ENCODE results near the gene SF1.

The SF1 gene

GRCh38 chr11:64720640-64721358 lies 57.5 kb downstream of the SF1 start:
- no peak overlapping the region for H3K9ac ChIP-seq

GRCh38 chr11:64720167-64720566 lies 58.2 kb downstream of the SF1 start:
- no peak for TF ChIP-seq CTCF (IDR thresholded peaks at IDR 0.05)
- no peaks in the 10 kb centered on the region for H3K36me3 ChIP-seq (ENCODE audit: control insufficient read depth, insufficient read depth, low read length)
- H3K4me1 ChIP-seq: no peaks in the 10 kb centered on the region
- no peak overlapping the region for H2AFZ ChIP-seq
- H3K79me2 ChIP-seq: no peaks in the 10 kb centered on the region
- no peak overlapping the region for H3K27ac ChIP-seq
- H3K9me3 ChIP-seq (ENCODE audit: control insufficient read depth, low read length): no peaks in the 10 kb centered on the region
- no peak overlapping the region for H3K4me3 ChIP-seq (ENCODE audit: low read depth, low read length)
- no peak overlapping the region for H3K4me2 ChIP-seq (ENCODE audit: low read length)
- no peaks in the 10 kb centered on the region for H3K27me3 ChIP-seq (ENCODE audit: control insufficient read depth, insufficient read depth, low read length)
- H3K9ac ChIP-seq: no peak overlapping the region

More at GRCh38 chr11:64720640-64721358, 57.5 kb downstream of the SF1 start:
- Histone ChIP-seq H3K79me2 (no peaks in the 10 kb centered on the region), H3K4me1 (no peaks in the 10 kb centered on the region), H3K36me3 (ENCODE audit: control insufficient read depth, insufficient read depth, low read length) (no peaks in the 10 kb centered on the region), H3K9me3 (ENCODE audit: control insufficient read depth, low read length) (no peaks in the 10 kb centered on the region), H2AFZ (no peak overlapping the region), H3K27ac (no peak overlapping the region), H3K4me2 (ENCODE audit: low read length) (no peak overlapping the region), H3K4me3 (ENCODE audit: low read depth, low read length) (no peak overlapping the region), H3K27me3 (ENCODE audit: control insufficient read depth, insufficient read depth, low read length) (no peaks in the 10 kb centered on the region)
- TF ChIP-seq CTCF (IDR thresholded peaks at IDR 0.05): no peak

DNA sequence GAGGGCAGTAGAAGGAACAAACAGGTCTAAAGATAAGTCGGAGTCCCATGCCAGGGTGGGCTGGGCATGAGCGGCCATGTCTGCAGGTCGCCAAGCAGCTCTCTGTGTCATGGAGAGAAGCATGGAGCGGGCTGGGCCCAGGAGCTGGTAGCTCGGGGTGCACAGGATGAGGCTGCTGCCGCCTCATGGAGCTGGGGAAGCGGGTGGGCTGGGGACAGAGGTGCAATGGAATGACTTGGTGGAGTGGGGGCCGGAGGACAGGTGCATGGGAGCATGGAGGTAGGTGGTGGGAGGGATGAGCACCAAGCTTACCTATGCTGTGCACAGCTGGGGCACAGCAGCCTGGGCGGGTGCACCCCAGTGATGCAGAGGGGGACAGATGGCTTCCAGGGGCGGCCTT lies 58.9 kb downstream of the SF1 start:
- H3K27me3 ChIP-seq (ENCODE audit: control insufficient read depth, insufficient read depth, low read length): no peaks in the 10 kb centered on the region
- no peak overlapping the region for H3K4me3 ChIP-seq (ENCODE audit: low read depth, low read length)
- H3K4me2 ChIP-seq (ENCODE audit: low read length): no peak overlapping the region
- TF ChIP-seq CTCF (IDR thresholded peaks at IDR 0.05): no peak
- H3K79me2 ChIP-seq: no peaks in the 10 kb centered on the region
- H3K9me3 ChIP-seq (ENCODE audit: control insufficient read depth, low read length): no peaks in the 10 kb centered on the region
- H3K27ac ChIP-seq: no peak overlapping the region
- H3K4me1 ChIP-seq: no peaks in the 10 kb centered on the region
- H2AFZ ChIP-seq: no peak overlapping the region
- no peak overlapping the region for H3K9ac ChIP-seq
- H3K36me3 ChIP-seq (ENCODE audit: control insufficient read depth, insufficient read depth, low read length): no peaks in the 10 kb centered on the region

DNA sequence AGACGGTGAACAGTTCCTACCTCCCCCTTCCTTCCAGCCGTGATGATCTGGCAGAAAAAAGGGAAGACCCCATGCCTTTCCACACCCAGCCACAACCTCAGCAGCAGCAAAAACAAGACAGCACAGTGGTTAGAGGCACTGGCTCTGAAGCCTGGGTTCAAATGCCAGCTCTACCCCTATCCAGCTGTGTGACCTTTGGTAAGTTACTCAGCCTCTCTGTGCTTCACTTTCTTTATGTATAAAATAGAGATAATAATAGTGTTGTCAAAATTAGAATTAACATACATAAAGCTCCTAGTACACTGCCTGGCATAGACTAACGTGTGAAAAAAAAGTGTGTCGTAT lies 59.6 kb downstream of the SF1 start:
- Histone ChIP-seq H3K9me3 (ENCODE audit: control insufficient read depth, low read length) (no peaks in the 10 kb centered on the region), H2AFZ (no peak overlapping the region), H3K9ac (no peak overlapping the region), H3K27me3 (ENCODE audit: control insufficient read depth, insufficient read depth, low read length) (no peaks in the 10 kb centered on the region), H3K4me1 (no peaks in the 10 kb centered on the region), H3K36me3 (ENCODE audit: control insufficient read depth, insufficient read depth, low read length) (no peaks in the 10 kb centered on the region), H3K27ac (no peak overlapping the region), H3K79me2 (no peaks in the 10 kb centered on the region), H3K4me3 (ENCODE audit: low read depth, low read length) (no peak overlapping the region), H3K4me2 (ENCODE audit: low read length) (no peak overlapping the region)
- no peak for TF ChIP-seq CTCF (IDR thresholded peaks at IDR 0.05)
